ENCODE measurements around the gene RPTOR. TPM values are rescaled to one million over a fixed set of nuclear protein-coding genes. Genes with fewer than 3 reads are reported as not detected.

RPTOR gene
- polyA plus RNA-seq, 1 donor (not counting 4 experiments of a cell fraction or from before 2014, with no cell fraction given), result 4.0 TPM

DNA sequence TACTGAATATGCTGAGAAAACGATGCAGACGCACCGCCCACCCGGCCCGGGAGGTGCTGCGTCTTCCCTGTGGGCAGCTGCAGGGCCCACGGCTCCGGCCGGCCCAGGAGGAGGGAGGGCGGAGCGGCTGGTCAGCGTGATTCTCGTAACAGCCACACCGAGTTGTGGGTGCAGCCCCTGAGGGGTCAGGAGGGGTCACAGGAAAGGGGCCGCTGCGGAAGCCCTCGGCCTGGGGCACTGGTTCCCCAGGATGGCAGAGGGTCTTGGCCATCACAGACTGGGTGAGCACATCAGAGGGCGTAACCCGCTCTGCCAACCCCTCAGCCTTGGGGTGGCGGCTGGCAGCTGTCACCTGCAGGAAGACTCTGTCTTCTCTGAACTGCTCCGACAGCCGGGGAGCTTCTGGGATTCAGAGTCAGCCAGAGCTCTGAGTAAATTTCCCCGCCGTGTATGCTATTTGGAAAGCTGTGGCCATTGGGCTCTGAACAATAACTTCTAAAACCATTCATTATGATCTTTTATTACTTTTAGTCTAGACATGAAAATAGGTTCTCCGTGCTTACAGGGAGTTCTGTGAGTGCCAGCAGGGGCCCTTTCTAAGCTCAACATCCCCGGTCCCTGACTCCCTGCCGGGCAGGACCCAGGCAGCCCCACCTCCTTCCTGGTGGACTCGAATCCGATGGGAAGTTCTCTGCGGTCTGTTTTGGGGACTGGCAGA, 359.6 kb downstream of the RPTOR start:
- FAIRE-seq, result no peak
- no peak overlapping the region for H2AFZ ChIP-seq (ENCODE audit: control insufficient read depth, low read length)
- peaks cover 3% of the 10 kb centered on the region for H3K9me1 ChIP-seq (ENCODE audit: control insufficient read depth, extremely low read depth, insufficient read depth, low read length)
- no peaks in the 10 kb centered on the region for H4K20me1 ChIP-seq (ENCODE audit: control insufficient read depth, extremely low read depth, insufficient read depth, low read length)
- H3K36me3 ChIP-seq (ENCODE audit: control insufficient read depth in 2 of 2, extremely low read depth in 1 of 2, insufficient read depth in 2 of 2, low read length in 2 of 2), result peaks cover 9 to 15% of the 10 kb centered on the region in 2 experiments
- no peak overlapping the region for H3K4me2 ChIP-seq (ENCODE audit: control insufficient read depth, extremely low read depth, insufficient read depth, low read depth, low read length)
- no peak for TF ChIP-seq EZH2 (IDR thresholded peaks at IDR 0.05; ENCODE audit: low read length)
- TF ChIP-seq, protein P1, sequence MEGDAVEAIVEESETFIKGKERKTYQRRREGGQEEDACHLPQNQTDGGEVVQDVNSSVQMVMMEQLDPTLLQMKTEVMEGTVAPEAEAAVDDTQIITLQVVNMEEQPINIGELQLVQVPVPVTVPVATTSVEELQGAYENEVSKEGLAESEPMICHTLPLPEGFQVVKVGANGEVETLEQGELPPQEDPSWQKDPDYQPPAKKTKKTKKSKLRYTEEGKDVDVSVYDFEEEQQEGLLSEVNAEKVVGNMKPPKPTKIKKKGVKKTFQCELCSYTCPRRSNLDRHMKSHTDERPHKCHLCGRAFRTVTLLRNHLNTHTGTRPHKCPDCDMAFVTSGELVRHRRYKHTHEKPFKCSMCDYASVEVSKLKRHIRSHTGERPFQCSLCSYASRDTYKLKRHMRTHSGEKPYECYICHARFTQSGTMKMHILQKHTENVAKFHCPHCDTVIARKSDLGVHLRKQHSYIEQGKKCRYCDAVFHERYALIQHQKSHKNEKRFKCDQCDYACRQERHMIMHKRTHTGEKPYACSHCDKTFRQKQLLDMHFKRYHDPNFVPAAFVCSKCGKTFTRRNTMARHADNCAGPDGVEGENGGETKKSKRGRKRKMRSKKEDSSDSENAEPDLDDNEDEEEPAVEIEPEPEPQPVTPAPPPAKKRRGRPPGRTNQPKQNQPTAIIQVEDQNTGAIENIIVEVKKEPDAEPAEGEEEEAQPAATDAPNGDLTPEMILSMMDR (optimal IDR thresholded peaks at IDR 0.05 in 1 of 3, IDR thresholded peaks at IDR 0.05 in 1 of 3, conservative IDR thresholded peaks at IDR 0.05 in 1 of 3; ENCODE audit: extremely low read depth in 1 of 3, insufficient read depth in 2 of 3, low read length in 3 of 3), result no peak
- H3K4me1 ChIP-seq (ENCODE audit: control insufficient read depth, extremely low read depth, insufficient read depth, low read length), result peaks cover 25% of the 10 kb centered on the region
- H3K9ac ChIP-seq (ENCODE audit: control insufficient read depth, extremely low read depth, insufficient read depth, low read length), result no peak overlapping the region
- dilution Hi-C loops (cut with MboI; ENCODE audit: extremely low pct_ligation_motif_present, low sequenced_read_pairs), result no loop called here
- no peaks in the 10 kb centered on the region for H3K79me2 ChIP-seq (ENCODE audit: control insufficient read depth, insufficient read depth, low read length)
- no peak overlapping the region for H3K4me3 ChIP-seq (ENCODE audit: control insufficient read depth in 2 of 3, extremely low read depth in 1 of 3, insufficient read depth in 2 of 3, low read depth in 1 of 3, low read length in 3 of 3)
- H3K27me3 ChIP-seq (ENCODE audit: control insufficient read depth, extremely low read depth, insufficient read depth, low read length), result no peaks in the 10 kb centered on the region
- H3K27ac ChIP-seq (ENCODE audit: control insufficient read depth, insufficient read depth, low read length), result no peak overlapping the region
- DNase-seq (ENCODE audit: low read depth, low spot score), result no peak
- no peaks in the 10 kb centered on the region for H3K9me3 ChIP-seq (ENCODE audit: control insufficient read depth, low read depth, low read length)

DNA sequence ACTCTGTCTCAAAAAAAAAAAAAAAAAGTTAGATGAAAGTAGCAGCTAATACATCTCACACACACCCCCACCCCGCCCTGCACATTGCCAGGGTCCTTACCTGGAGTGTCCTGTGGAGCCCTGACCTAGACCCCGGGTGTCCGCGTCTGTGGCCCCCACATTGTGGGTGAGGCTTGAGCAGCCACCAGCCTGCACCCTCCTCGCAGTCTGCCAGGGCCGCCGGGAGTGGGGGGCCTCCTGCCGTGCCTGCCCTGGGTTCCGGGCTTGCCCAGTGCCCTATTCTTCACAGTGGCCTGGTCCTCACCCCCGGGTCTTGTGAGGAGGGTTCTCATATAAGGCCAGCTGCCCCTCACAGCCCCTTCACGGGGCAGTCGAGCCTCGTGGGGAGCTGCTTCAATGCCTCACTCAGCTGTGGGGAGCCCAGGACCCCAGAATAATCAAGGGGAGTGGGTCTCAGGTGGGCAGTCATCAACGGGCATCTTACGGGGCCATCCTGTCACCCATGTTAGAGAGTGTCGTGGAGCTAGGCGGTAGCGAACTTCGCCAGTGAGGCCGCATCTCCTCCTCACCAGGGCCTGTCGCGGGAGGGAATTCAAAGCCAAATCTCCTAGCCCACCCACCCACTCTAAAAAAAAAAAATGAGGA, 361.1 kb downstream of the RPTOR start:
- Histone ChIP-seq H3K9me3 (ENCODE audit: control insufficient read depth, low read depth, low read length) (no peaks in the 10 kb centered on the region), H3K4me2 (ENCODE audit: control insufficient read depth, extremely low read depth, insufficient read depth, low read depth, low read length) (no peak overlapping the region), H3K9me1 (ENCODE audit: control insufficient read depth, extremely low read depth, insufficient read depth, low read length) (peaks cover 1% of the 10 kb centered on the region), H3K27me3 (ENCODE audit: control insufficient read depth, extremely low read depth, insufficient read depth, low read length) (no peaks in the 10 kb centered on the region), H3K27ac (ENCODE audit: control insufficient read depth, insufficient read depth, low read length) (no peak overlapping the region), H3K4me1 (ENCODE audit: control insufficient read depth, extremely low read depth, insufficient read depth, low read length) (peaks cover 13% of the 10 kb centered on the region), H3K36me3 (ENCODE audit: control insufficient read depth in 2 of 2, extremely low read depth in 1 of 2, insufficient read depth in 2 of 2, low read length in 2 of 2) (peaks cover 12 to 17% of the 10 kb centered on the region in 2 experiments), H2AFZ (ENCODE audit: control insufficient read depth, low read length) (no peak overlapping the region), H3K9ac (ENCODE audit: control insufficient read depth, extremely low read depth, insufficient read depth, low read length) (no peak overlapping the region), H3K79me2 (ENCODE audit: control insufficient read depth, insufficient read depth, low read length) (no peaks in the 10 kb centered on the region), H4K20me1 (ENCODE audit: control insufficient read depth, extremely low read depth, insufficient read depth, low read length) (no peaks in the 10 kb centered on the region), H3K4me3 (ENCODE audit: control insufficient read depth in 2 of 3, extremely low read depth in 1 of 3, insufficient read depth in 2 of 3, low read depth in 1 of 3, low read length in 3 of 3) (no peak overlapping the region)
- dilution Hi-C loops (cut with MboI; ENCODE audit: extremely low pct_ligation_motif_present, low sequenced_read_pairs), result no loop called here
- DNase-seq (ENCODE audit: low read depth, low spot score), result no peak
- TF ChIP-seq EZH2 (IDR thresholded peaks at IDR 0.05; ENCODE audit: low read length), result no peak
- TF ChIP-seq, protein P1 (optimal IDR thresholded peaks at IDR 0.05 in 1 of 3, IDR thresholded peaks at IDR 0.05 in 1 of 3, conservative IDR thresholded peaks at IDR 0.05 in 1 of 3; ENCODE audit: extremely low read depth in 1 of 3, insufficient read depth in 2 of 3, low read length in 3 of 3), result no peak
- no peak for FAIRE-seq

Measured in keratinocyte (primary cell).